GM21515 (cell line): Measurements from ENCODE around the gene B4GALT5.

Experiments
- ATAC-seq: cut with Tn5 transposase; IDR thresholded peaks from one replicate; pipeline ENCODE4 v1.9.1; 2021; ENCODE audit not compliant: unreplicated experiment

The B4GALT5 gene

GRCh38 chr20:49659056-49659455 is 54.6 kb downstream of the B4GALT5 start:
- ATAC-seq: no peak

GRCh38 chr20:49658508-49658907 is 55.2 kb downstream of the B4GALT5 start:
- no peak for ATAC-seq

- ATAC-seq: no peak
These were observed 56.4 kb downstream of the B4GALT5 start for GRCh38 chr20:49657118-49657901.

GRCh38 chr20:49656304-49656703 is 57.4 kb downstream of the B4GALT5 start:
- no peak for ATAC-seq

- ATAC-seq: no peak
These were observed 59.7 kb downstream of the B4GALT5 start for GRCh38 chr20:49653925-49654434.

GRCh38 chr20:49649672-49650071 is 64.0 kb downstream of the B4GALT5 start:
- ATAC-seq: no peak

- ATAC-seq: no peak
These were observed 66.1 kb downstream of the B4GALT5 start for GRCh38 chr20:49647550-49647949.

- ATAC-seq: no peak
These were observed 67.2 kb downstream of the B4GALT5 start for GRCh38 chr20:49646528-49646927.

GRCh38 chr20:49646126-49646525 is 67.6 kb downstream of the B4GALT5 start:
- no peak for ATAC-seq

GRCh38 chr20:49644980-49645565 is 68.6 kb downstream of the B4GALT5 start:
- ATAC-seq: no peak

- no peak for ATAC-seq
These were observed 70.9 kb downstream of the B4GALT5 start for GRCh38 chr20:49642816-49643215.

GRCh38 chr20:49641683-49642656 is 71.7 kb downstream of the B4GALT5 start:
- no peak for ATAC-seq

- ATAC-seq: no peak
These were observed 76.5 kb downstream of the B4GALT5 start for GRCh38 chr20:49637046-49637637.

- no peak for ATAC-seq
These were observed 77.2 kb downstream of the B4GALT5 start for GRCh38 chr20:49636447-49636846.

GRCh38 chr20:49635866-49636265 is 77.8 kb downstream of the B4GALT5 start:
- ATAC-seq: no peak

- ATAC-seq: no peak
These were observed 78.5 kb downstream of the B4GALT5 start for GRCh38 chr20:49635166-49635565.

GRCh38 chr20:49634116-49634515 is 79.6 kb downstream of the B4GALT5 start:
- ATAC-seq: no peak

GRCh38 chr20:49633643-49634042 is 80.0 kb downstream of the B4GALT5 start:
- ATAC-seq: no peak

- ATAC-seq: no peak
These were observed 80.7 kb downstream of the B4GALT5 start for GRCh38 chr20:49633023-49633422.

- no peak for ATAC-seq
These were observed 81.7 kb downstream of the B4GALT5 start for GRCh38 chr20:49631856-49632418.
